H1 (cell line): ENCODE results near the gene RLN2. TPM values are rescaled to one million over a fixed set of nuclear protein-coding genes. Genes with fewer than 3 reads are reported as not detected.

ENCODE experiments used
- CTCF ChIA-PET: fragments of 300-600 bp; sonication (Branson Sonifier 250); formaldehyde crosslinking; loops from one replicate; lab custom pipeline; 2021; ENCODE audit not compliant: partially characterized antibody; lab: Charles Lee
- POLR2A ChIA-PET: fragments of 300-600 bp; sonication (Branson Sonifier 250); formaldehyde crosslinking; loops from one replicate; lab custom pipeline; 2021; ENCODE audit warnings: inconsistent platforms; ENCODE audit not compliant: partially characterized antibody; lab: Charles Lee
- DNase-seq, 2 experiments: peaks; one replicate each; pipeline versions ENCODE4 v3.0.0 to v3.0.0-alpha.2; 2010 to 2022; ENCODE audit warnings: low spot score in 2 of 2, low read depth in 1 of 2, mixed read lengths in 1 of 2
- FAIRE-seq: peaks from 2 replicates; lab custom pipeline; 2011; peaks lifted over from hg19 to GRCh38; lab: Jason Lieb, UNC
- H2AFZ ChIP-seq: 2 replicates; pipeline ENCODE4 v1.8.1; 2012; ENCODE audit warnings: low read length, inconsistent platforms
- H2AK5ac ChIP-seq: 2 replicates; pipeline ENCODE4 v1.6.1; 2013; ENCODE audit warnings: low read depth, low read length
- H2BK120ac ChIP-seq: replicated peaks from 2 replicates; pipeline ENCODE3; 2013; ENCODE audit warnings: low read depth, low read length, inconsistent platforms
- H2BK12ac ChIP-seq: 2 replicates; pipeline ENCODE4 v1.6.1; 2013; ENCODE audit warnings: low read depth, low read length
- H2BK15ac ChIP-seq: 2 replicates; pipeline ENCODE4 v1.6.1; 2013; ENCODE audit warnings: low read length
- H2BK20ac ChIP-seq: 2 replicates; pipeline ENCODE4 v1.6.1; 2013; ENCODE audit warnings: low read length
- H2BK5ac ChIP-seq: 2 replicates; pipeline ENCODE4 v1.6.1; 2013; ENCODE audit warnings: low read depth, low read length
- H3K14ac ChIP-seq: 2 replicates; pipeline ENCODE4 v1.6.1; 2013; ENCODE audit warnings: inconsistent platforms; ENCODE audit not compliant: insufficient read length
- H3K18ac ChIP-seq: 2 replicates; pipeline ENCODE4 v1.6.1; 2013; ENCODE audit warnings: low read length; ENCODE audit errors: extremely low read depth
- H3K23ac ChIP-seq: 2 replicates; pipeline ENCODE4 v1.6.1; 2013; ENCODE audit warnings: inconsistent platforms; ENCODE audit not compliant: insufficient read length
- H3K23me2 ChIP-seq: 2 replicates; pipeline ENCODE4 v1.6.1; 2013; ENCODE audit warnings: low read depth, low read length
- H3K27ac ChIP-seq: 2 replicates; pipeline ENCODE4 v1.6.1; 2011; ENCODE audit warnings: low read depth, low read length, inconsistent platforms
- H3K27me3 ChIP-seq, 4 experiments: replicated peaks in 1 of 4; 1 replicate in 1 of 4; 2 replicates in 3 of 4; pipeline versions ENCODE4 v1.6.1 to v1.8.1; 2011 to 2013; ENCODE audit warnings: low read length in 3 of 4, mild to moderate bottlenecking in 3 of 4, inconsistent platforms in 2 of 4, mixed read lengths in 2 of 4, moderate library complexity in 1 of 4; ENCODE audit not compliant: control insufficient read depth in 3 of 4, insufficient read depth in 3 of 4; ENCODE audit errors: extremely low read depth in 1 of 4
- H3K36me3 ChIP-seq, 4 experiments: 2 replicates each; pipeline versions ENCODE4 v1.6.1 to v1.8.1; 2011 to 2013; ENCODE audit warnings: mild to moderate bottlenecking in 4 of 4, low read length in 3 of 4, moderate library complexity in 2 of 4, control low read depth in 1 of 4, inconsistent platforms in 1 of 4; ENCODE audit not compliant: insufficient read depth in 4 of 4, control insufficient read depth in 2 of 4
- H3K4ac ChIP-seq: replicated peaks from 2 replicates; pipeline ENCODE3; 2013; ENCODE audit warnings: low read length, low read depth, mixed read lengths, inconsistent platforms; ENCODE audit not compliant: insufficient read length
- H3K4me1 ChIP-seq, 4 experiments: replicated peaks in 1 of 4; 1 replicate in 1 of 4; 2 replicates in 3 of 4; pipeline versions ENCODE4 v1.6.1 to v1.8.1; 2011 to 2013; ENCODE audit warnings: low read length in 3 of 4, inconsistent platforms in 2 of 4, mixed read lengths in 1 of 4; ENCODE audit not compliant: insufficient read depth in 4 of 4, control insufficient read depth in 3 of 4
- H3K4me2 ChIP-seq, 2 experiments: 2 replicates each; pipeline versions ENCODE4 v1.6.1 to v1.8.1; 2011 to 2013; ENCODE audit warnings: low read depth in 2 of 2, low read length in 2 of 2, control low read depth in 1 of 2, inconsistent platforms in 1 of 2, mild to moderate bottlenecking in 1 of 2; ENCODE audit not compliant: insufficient read depth in 1 of 2
- H3K4me3 ChIP-seq, 4 experiments: fragments of 200-600, 300-600 bp in 1 of 4; sonication (generic), shearing (Covaris generic), sonication (Bioruptor Twin) in 1 of 4; 2 replicates each; pipeline versions ENCODE4 v1.5.1 to v1.8.1; 2011 to 2016; ENCODE audit warnings: low read length in 4 of 4, low read depth in 3 of 4, control low read depth in 2 of 4, inconsistent platforms in 2 of 4, mild to moderate bottlenecking in 2 of 4, mixed read lengths in 1 of 4, moderate library complexity in 1 of 4; ENCODE audit not compliant: insufficient read depth in 2 of 4; ENCODE audit errors: extremely low read depth in 1 of 4
- H3K56ac ChIP-seq: replicated peaks from 2 replicates; pipeline ENCODE3; 2013; ENCODE audit warnings: low read depth, mild to moderate bottlenecking, mixed read lengths, low read length, inconsistent platforms; ENCODE audit not compliant: insufficient read length
- H3K79me1 ChIP-seq: 2 replicates; pipeline ENCODE4 v1.6.1; 2013; ENCODE audit warnings: low read depth, low read length, control low read depth
- H3K79me2 ChIP-seq, 2 experiments: 2 replicates each; pipeline versions ENCODE4 v1.6.1 to v1.8.1; 2012 to 2013; ENCODE audit warnings: low read length in 2 of 2, mild to moderate bottlenecking in 2 of 2, inconsistent platforms in 1 of 2; ENCODE audit not compliant: insufficient read depth in 2 of 2, control insufficient read depth in 1 of 2
- H3K9ac ChIP-seq, 4 experiments: replicated peaks in 1 of 4; 1 replicate in 1 of 4; 2 replicates in 3 of 4; pipeline versions ENCODE4 v1.6.1 to v1.8.1; 2011 to 2013; ENCODE audit warnings: low read depth in 3 of 4, low read length in 3 of 4, control low read depth in 2 of 4, mild to moderate bottlenecking in 2 of 4, moderate library complexity in 2 of 4, inconsistent platforms in 1 of 4; ENCODE audit errors: extremely low read depth in 1 of 4
- H3K9me3 ChIP-seq, 2 experiments: 2 replicates each; pipeline versions ENCODE4 v1.6.1 to v1.8.1; 2012 to 2013; ENCODE audit warnings: mild to moderate bottlenecking in 2 of 2, moderate library complexity in 2 of 2, control low read depth in 1 of 2, inconsistent platforms in 1 of 2, low read depth in 1 of 2, low read length in 1 of 2, mixed read lengths in 1 of 2; ENCODE audit not compliant: insufficient read depth in 2 of 2
- H4K20me1 ChIP-seq, 2 experiments: replicated peaks in 1 of 2; 2 replicates each; pipeline versions ENCODE3 to v1.8.1; 2011 to 2013; ENCODE audit warnings: inconsistent platforms in 2 of 2, low read length in 2 of 2, mild to moderate bottlenecking in 1 of 2; ENCODE audit not compliant: insufficient read depth in 2 of 2, control insufficient read depth in 1 of 2
- H4K5ac ChIP-seq: 2 replicates; pipeline ENCODE4 v1.6.1; 2013; ENCODE audit warnings: low read length, low read depth, mixed read lengths, inconsistent platforms; ENCODE audit not compliant: insufficient read length
- H4K8ac ChIP-seq: 2 replicates; pipeline ENCODE4 v1.8.0; 2013; ENCODE audit warnings: mild to moderate bottlenecking, moderate library complexity, low read length, inconsistent platforms; ENCODE audit not compliant: insufficient read depth; ENCODE audit errors: extremely low read depth
- H4K91ac ChIP-seq: replicated peaks from 2 replicates; pipeline ENCODE3; 2013; ENCODE audit warnings: low read length, mixed read lengths, inconsistent platforms; ENCODE audit not compliant: insufficient read length
- BCL11A ChIP-seq, 2 experiments: IDR thresholded peaks; one replicate each; pipeline ENCODE4 v1.6.1; 2011; ENCODE audit warnings: low read depth in 2 of 2, low read length in 2 of 2, mild to moderate bottlenecking in 2 of 2
- CBX5 ChIP-seq: fragments of 300-800, 300-1000 bp; sonication (generic); IDR thresholded peaks from 2 replicates; pipeline ENCODE4 v1.7.1; 2016; ENCODE audit warnings: antibody characterized with exemption, low read length, low read depth
- MAX ChIP-seq: IDR thresholded peaks from 2 replicates; pipeline ENCODE4 v1.6.1; 2012; ENCODE audit warnings: inconsistent platforms
- POLR2AphosphoS5 ChIP-seq: IDR thresholded peaks from 2 replicates; pipeline ENCODE4 v1.6.1; 2011; ENCODE audit warnings: low read depth, low read length
- RBBP5 ChIP-seq: IDR thresholded peaks from 2 replicates; pipeline ENCODE4 v1.7.1; 2012; ENCODE audit warnings: low read depth, mild to moderate bottlenecking, inconsistent platforms, low read length, moderate library complexity, borderline replicate concordance
- RFX5 ChIP-seq: IDR thresholded peaks from 2 replicates; pipeline ENCODE4 v1.6.1; 2011; ENCODE audit warnings: low read depth, low read length, improper control_type of control experiment, borderline replicate concordance
- SIRT6 ChIP-seq: IDR thresholded peaks from one replicate; pipeline ENCODE4 v1.7.1; 2012; ENCODE audit warnings: low read length, inconsistent platforms
- SP1 ChIP-seq: IDR thresholded peaks from 2 replicates; pipeline ENCODE4 v1.6.1; 2011; ENCODE audit warnings: low read depth, low read length
- SRF ChIP-seq: IDR thresholded peaks from 2 replicates; pipeline ENCODE4 v1.6.1; 2011; ENCODE audit warnings: mild to moderate bottlenecking, low read depth, low read length, moderate library complexity
- YY1 ChIP-seq: IDR thresholded peaks from 2 replicates; pipeline ENCODE4 v1.6.1; 2011; ENCODE audit warnings: low read depth, mild to moderate bottlenecking, low read length
- WGBS, 2 experiments: shearing (Covaris generic) in 1 of 2; methylation state at CpG; one replicate each; pipeline versions ENCODE4 v1.1.6 to v1.1.7; 2013 to 2015; ENCODE audit warnings: low lambda C conversion rate in 2 of 2, mixed read lengths in 2 of 2, inconsistent platforms in 1 of 2, low coverage in 1 of 2, missing lambda C conversion rate in 1 of 2; ENCODE audit not compliant: insufficient replicate concordance in 2 of 2, insufficient coverage in 1 of 2, insufficient read length in 1 of 2; ENCODE audit errors: extremely low coverage in 1 of 2, missing lambda C conversion rate in 1 of 2; 5-methylcytosine and 5-hydroxymethylcytosine counted together
- polyA plus RNA-seq, 7 experiments: library from polyadenylated mRNA; depleted of rRNA in 3 of 7; stranded (reverse) in 5 of 7; unstranded in 2 of 7; fragments of >200 nt in 5 of 7; fragments of 200-250 nt in 2 of 7; gene quantifications; 1 replicate in 5 of 7; 2 replicates in 1 of 7; 4 replicates in 1 of 7; pipeline versions ENCODE4 v1.2.1 to v1.2.3, GENCODE V29; 2011 to 2013; ENCODE audit warnings: missing spikeins in 2 of 7, mixed read lengths in 2 of 7
- total RNA-seq: library from RNA; stranded (reverse); fragmentation: NEBNext Ultra II Directional; extraction: Animal tissue kit (Norgen Biotek cat#: 25700); gene quantifications from 2 replicates; pipeline ENCODE4 v1.2.1, GENCODE V29; 2021

Gene RLN2
- total and polyA plus RNA-seq, 2 of the 8 experiments (the other 6 are each of a cell fraction or from before 2014, with no cell fraction given), result 4.5 to 6.0 TPM

- Histone ChIP-seq H3K79me2 (no peaks in the 10 kb centered on the region), H3K9ac (no peak overlapping the region), H3K23ac (no peak overlapping the region), H2BK120ac (no peak overlapping the region), H3K27me3 (no peaks in the 10 kb centered on the region), H3K27ac (no peak overlapping the region), H3K18ac (no peak overlapping the region), H4K91ac (no peak overlapping the region), H2AFZ (no peak overlapping the region), H3K4me2 (no peak overlapping the region), H4K20me1 (no peaks in the 10 kb centered on the region), H2BK15ac (no peak overlapping the region), H3K4me1 (no peaks in the 10 kb centered on the region), H4K5ac (no peak overlapping the region), H3K4me3 (no peak overlapping the region), H3K14ac (no peak overlapping the region), H2BK5ac (no peak overlapping the region), H3K79me1 (no peaks in the 10 kb centered on the region), H2BK20ac (no peak overlapping the region), H3K4ac (no peak overlapping the region), H3K56ac (no peak overlapping the region), H2BK12ac (no peak overlapping the region), H3K23me2 (no peaks in the 10 kb centered on the region), H3K9me3 (peaks cover 0 to 5% of the 10 kb centered on the region in 2 experiments; a peak in 1 of 4 replicates), H3K36me3 (no peaks in the 10 kb centered on the region), H2AK5ac (no peak overlapping the region), H4K8ac (no peak overlapping the region)
- no peak for FAIRE-seq
- WGBS, 2 experiments, result 63% methylated on average over 4 of the region's 4 CpGs; no CpG with 5 or more reads in 1 of the 2 experiments
- DNase-seq, result no peak
- POLR2A ChIA-PET, result interaction anchor here (0.9 kb wide), 1 partner anchor 12 kb away, joined by 3 read pairs; no protein-coding TSS in a partner anchor
- CTCF ChIA-PET, result no interaction called here
- no peak for TF ChIP-seq POLR2AphosphoS5
- no peak for TF ChIP-seq RFX5
- no peak for TF ChIP-seq SP1
- TF ChIP-seq CBX5, result no peak
- TF ChIP-seq SIRT6, result no peak
- no peak for TF ChIP-seq RBBP5
- TF ChIP-seq MAX, result no peak
- TF ChIP-seq BCL11A (IDR thresholded peaks at IDR 0.05; ENCODE audit: low read depth in 2 of 2, low read length in 2 of 2), result no peak
- TF ChIP-seq SRF, result no peak
- no peak for TF ChIP-seq YY1
Measured at GRCh38 chr9:5315187-5315923, 10.8 kb upstream of the RLN2 start.
